Ramos (cell line): ENCODE data around the gene GNAS-AS1.

ENCODE experiments used
- in situ Hi-C: fragments of 300-500 bp; cut with MboI; formaldehyde crosslinking; loops from one replicate; pipeline ENCODE4 v1.14.3; 2022; ENCODE audit warnings: low sequenced_read_pairs; ENCODE audit not compliant: unreplicated experiment

The GNAS-AS1 gene

GRCh38 chr20:58850693-58851174 is at the start of gene GNAS-AS1:
GNAS-AS1 (minus strand) TSS chr20:58850902.
- in situ Hi-C loops, result loop anchor here (25.0 kb wide), 2 partner anchors 562 to 637 kb away; no protein-coding TSS in a partner anchor

- in situ Hi-C loops, result no loop called here
Measured at GRCh38 chr20:58900397-58900796, 49.7 kb upstream of the GNAS-AS1 start.

GRCh38 chr20:58899512-58899911 is 48.8 kb upstream of the GNAS-AS1 start:
- in situ Hi-C loops, result no loop called here

GRCh38 chr20:58898629-58899408 is 48.1 kb upstream of the GNAS-AS1 start:
- in situ Hi-C loops, result no loop called here

- in situ Hi-C loops, result no loop called here
Measured at GRCh38 chr20:58897488-58897887, 46.8 kb upstream of the GNAS-AS1 start.

- in situ Hi-C loops, result no loop called here
Measured at GRCh38 chr20:58896820-58897219, 46.1 kb upstream of the GNAS-AS1 start.

GRCh38 chr20:58895448-58896180 is 44.9 kb upstream of the GNAS-AS1 start:
- in situ Hi-C loops, result no loop called here

GRCh38 chr20:58894652-58895447 is 44.1 kb upstream of the GNAS-AS1 start:
- in situ Hi-C loops, result no loop called here

- in situ Hi-C loops, result no loop called here
Measured at GRCh38 chr20:58893355-58894120, 42.8 kb upstream of the GNAS-AS1 start.

GRCh38 chr20:58892932-58893224 is 42.2 kb upstream of the GNAS-AS1 start:
- in situ Hi-C loops, result no loop called here

- in situ Hi-C loops, result no loop called here
Measured at GRCh38 chr20:58892141-58892931, 41.6 kb upstream of the GNAS-AS1 start.

GRCh38 chr20:58891718-58892140 is 41.0 kb upstream of the GNAS-AS1 start:
- in situ Hi-C loops, result no loop called here

- in situ Hi-C loops, result no loop called here
Measured at GRCh38 chr20:58891086-58891717, 40.5 kb upstream of the GNAS-AS1 start.

- in situ Hi-C loops, result no loop called here
Measured at GRCh38 chr20:58890518-58891085, 39.9 kb upstream of the GNAS-AS1 start.

- in situ Hi-C loops, result loop anchor here (10.0 kb wide), 1 partner anchor 155 kb away; the partner anchor contains the start of gene PRELID3B
Measured at GRCh38 chr20:58889798-58890517, 39.3 kb upstream of the GNAS-AS1 start.

GRCh38 chr20:58889334-58889760 is 38.6 kb upstream of the GNAS-AS1 start:
- in situ Hi-C loops, result loop anchor here (10.0 kb wide), 1 partner anchor 155 kb away; the partner anchor contains the start of gene PRELID3B

- in situ Hi-C loops, result loop anchor here (10.0 kb wide), 1 partner anchor 156 kb away; the partner anchor contains the start of gene PRELID3B
Measured at GRCh38 chr20:58888521-58889333, 38.0 kb upstream of the GNAS-AS1 start.
